GM12878 (cell line): ENCODE data around the gene ZFPM1. TPM values are rescaled to one million over a fixed set of nuclear protein-coding genes. Genes with fewer than 3 reads are reported as not detected.

Experiments
- ATAC-seq: fragments of 200-7000 bp; cut with Tn5 transposase; 3 replicates; pipeline ENCODE4 v1.9.1; 2020; ENCODE audit warnings: mild to moderate bottlenecking, moderate library complexity
- BruUV-seq: library from RNA; stranded (reverse); fragments of 400-500 nt; replicated peaks from 2 replicates; lab custom pipeline; 2021; lab: Mats Ljungman, UMichigan
- CTCF ChIA-PET: fragments of 300-600 bp; sonication (Branson Sonifier 250); formaldehyde crosslinking; extraction: SDS; loops from one replicate; lab custom pipeline; 2021; ENCODE audit warnings: inconsistent platforms; lab: Yijun Ruan, JAX
- POLR2A ChIA-PET: fragments of 350-600 bp; formaldehyde crosslinking; extraction: SDS; loops from one replicate; lab custom pipeline; 2021; ENCODE audit warnings: inconsistent platforms; lab: Charles Lee
- RAD21 ChIA-PET: fragments of 300-600 bp; sonication (Branson Sonifier 250); formaldehyde crosslinking; loops from one replicate; lab custom pipeline; 2023; ENCODE audit warnings: antibody characterized with exemption; ENCODE audit not compliant: unreplicated experiment; lab: Charles Lee
- SMC1A ChIA-PET: fragments of 300-600 bp; sonication (Branson Sonifier 250); formaldehyde crosslinking; loops from one replicate; lab custom pipeline; 2023; ENCODE audit not compliant: unreplicated experiment, uncharacterized antibody; lab: Charles Lee
- DNase-seq: peaks from one replicate; pipeline ENCODE4 v3.0.0-alpha.2; 2011; ENCODE audit warnings: low read depth, low spot score
- FAIRE-seq: peaks from 3 replicates; lab custom pipeline; 2011; peaks lifted over from hg19 to GRCh38; lab: Jason Lieb, UNC
- H2AFZ ChIP-seq: 2 replicates; pipeline ENCODE4 v1.6.0; 2011; ENCODE audit warnings: low read depth, low read length, control low read depth; ENCODE audit not compliant: control insufficient read depth
- H3K27ac ChIP-seq: 2 replicates; pipeline ENCODE4 v1.5.1; 2011; ENCODE audit warnings: control low read depth; ENCODE audit not compliant: control insufficient read depth, insufficient read depth
- H3K27me3 ChIP-seq, 2 experiments: replicated peaks in 1 of 2; 2 replicates each; pipeline versions ENCODE4 v1.6.0 to v1.6.1; 2011; ENCODE audit warnings: low read length in 1 of 2; ENCODE audit not compliant: control insufficient read depth in 2 of 2, insufficient read depth in 2 of 2
- H3K36me3 ChIP-seq, 2 experiments: 2 replicates each; pipeline ENCODE4 v1.5.1; 2011; ENCODE audit warnings: low read length in 1 of 2; ENCODE audit not compliant: control insufficient read depth in 2 of 2, insufficient read depth in 2 of 2
- H3K4me1 ChIP-seq: 2 replicates; pipeline ENCODE4 v1.6.1; 2011; ENCODE audit warnings: mild to moderate bottlenecking, low read length, moderate library complexity, mixed read lengths; ENCODE audit not compliant: control insufficient read depth, insufficient read depth
- H3K4me2 ChIP-seq: 2 replicates; pipeline ENCODE4 v1.6.0; 2011; ENCODE audit warnings: control low read depth; ENCODE audit not compliant: control insufficient read depth, insufficient read depth
- H3K4me3 ChIP-seq: fragments of 200-600 bp; sonication (generic); 2 replicates; pipeline ENCODE4 v1.5.1; 2016
- H3K79me2 ChIP-seq: 2 replicates; pipeline ENCODE4 v1.6.0; 2011; ENCODE audit warnings: low read length; ENCODE audit not compliant: control insufficient read depth, insufficient read depth
- H3K9ac ChIP-seq: 2 replicates; pipeline ENCODE4 v1.8.0; 2011; ENCODE audit warnings: low read length, control low read depth, mixed read lengths; ENCODE audit not compliant: control insufficient read depth, insufficient read depth
- H3K9me3 ChIP-seq: replicated peaks from 3 replicates; pipeline ENCODE4 v1.5.1; 2011; ENCODE audit warnings: mild to moderate bottlenecking, low read length; ENCODE audit not compliant: control insufficient read depth, insufficient read depth
- H4K20me1 ChIP-seq: 2 replicates; pipeline ENCODE4 v1.6.0; 2011; ENCODE audit not compliant: control insufficient read depth, insufficient read depth
- ATF7 ChIP-seq: fragments of 450-650 bp; IDR thresholded peaks from 2 replicates; pipeline ENCODE4 v1.6.1; 2016; ENCODE audit warnings: low read depth, mild to moderate bottlenecking
- CBX3 ChIP-seq: fragments of 200-600 bp; sonication (generic); IDR thresholded peaks from 2 replicates; pipeline ENCODE4 v1.6.1; 2016; ENCODE audit warnings: low read depth, borderline replicate concordance
- FOXM1 ChIP-seq: IDR thresholded peaks from 2 replicates; pipeline ENCODE4 v1.6.1; 2012; ENCODE audit warnings: low read depth, mild to moderate bottlenecking, inconsistent platforms, low read length, moderate library complexity
- MYC ChIP-seq: IDR thresholded peaks from 2 replicates; pipeline ENCODE4 v1.6.1; 2011; ENCODE audit warnings: mild to moderate bottlenecking, low read length, moderate library complexity, inconsistent platforms; ENCODE audit not compliant: insufficient read depth, insufficient replicate concordance, insufficient read length, severe bottlenecking
- NR2C1 ChIP-seq: fragments of 450-650 bp; IDR thresholded peaks from 2 replicates; pipeline ENCODE4 v1.6.1; 2017; ENCODE audit warnings: antibody characterized with exemption, mild to moderate bottlenecking, moderate library complexity
- RAD21 ChIP-seq: IDR thresholded peaks from 2 replicates; pipeline ENCODE4 v1.6.1; 2011; ENCODE audit warnings: mild to moderate bottlenecking, low read depth, low read length, moderate library complexity; ENCODE audit not compliant: insufficient read depth
- RB1 ChIP-seq: fragments of 450-650 bp; formaldehyde crosslinking; IDR thresholded peaks from 2 replicates; pipeline ENCODE4 v1.6.1; 2017; ENCODE audit warnings: mild to moderate bottlenecking, borderline replicate concordance
- ZBTB11 ChIP-seq: fragments of 450-650 bp; formaldehyde crosslinking; IDR thresholded peaks from 2 replicates; pipeline ENCODE4 v1.5.0; 2022; ENCODE audit warnings: mild to moderate bottlenecking, missing genetic modification characterization
- WGBS: methylation state at CpG from one replicate; pipeline ENCODE4 v1.1.6; 2016; ENCODE audit warnings: low lambda C conversion rate; ENCODE audit not compliant: insufficient replicate concordance, insufficient coverage; ENCODE audit errors: missing lambda C conversion rate; 5-methylcytosine and 5-hydroxymethylcytosine counted together
- in situ Hi-C: fragments of 300-500 bp; cut with MboI; formaldehyde crosslinking; loops from 9 replicates; pipeline ENCODE4 v1.14.3; 2018; ENCODE audit warnings: mixed read lengths
- intact Hi-C: fragments of 100-400 bp; cut with micrococcal nuclease; formaldehyde crosslinking; loops from one replicate; pipeline ENCODE4 v1.14.2; 2022; ENCODE audit not compliant: unreplicated experiment
- polyA plus RNA-seq, 11 experiments: library from polyadenylated mRNA; depleted of rRNA in 4 of 11; unstranded in 6 of 11; stranded (reverse) in 5 of 11; fragments of >200 nt; fragmentation: Nextera tagmentation in 4 of 11; fragmentation: Illumina TruSeq in 1 of 11; extraction: Ambion mirVana in 4 of 11; extraction: Trizol in 1 of 11; gene quantifications; 1 replicate in 1 of 11; 2 replicates in 10 of 11; pipeline versions ENCODE4 v1.2.1 to v1.2.3, GENCODE V29; 2011 to 2016; ENCODE audit warnings: inconsistent platforms in 2 of 11, missing spikeins in 2 of 11, low read depth in 1 of 11
- total RNA-seq, 4 experiments: library from RNA; depleted of rRNA in 3 of 4; stranded (reverse); fragments of >200 nt in 3 of 4; fragmentation: Illumina TruSeq in 1 of 4; extraction: Trizol in 1 of 4; gene quantifications; 2 replicates each; pipeline versions ENCODE4 v1.2.1 to v1.2.3, GENCODE V29; 2013 to 2021
- TF ChIP-seq, protein P1 (sequence below): fragments of 450-650 bp; IDR thresholded peaks from 2 replicates; pipeline ENCODE4 v1.6.1; 2018; ENCODE audit warnings: mild to moderate bottlenecking, low read depth, moderate library complexity; ENCODE audit not compliant: partially characterized antibody
- TF ChIP-seq, protein P2 (sequence below): fragments of 450-650 bp; IDR thresholded peaks from 2 replicates; pipeline ENCODE4 v1.6.1; 2016; ENCODE audit warnings: mild to moderate bottlenecking
- TF ChIP-seq, protein P3 (sequence below): IDR thresholded peaks from 2 replicates; pipeline ENCODE4 v1.6.1; 2012; ENCODE audit warnings: improper control_type of control experiment, low read depth, low read length; ENCODE audit not compliant: insufficient replicate concordance

ZFPM1 gene
- total and polyA plus RNA-seq, 10 of the 15 experiments (the other 5 are each of a cell fraction or from before 2014, with no cell fraction given) = 0.02 to 5.1 (median 0.30) TPM

DNA sequence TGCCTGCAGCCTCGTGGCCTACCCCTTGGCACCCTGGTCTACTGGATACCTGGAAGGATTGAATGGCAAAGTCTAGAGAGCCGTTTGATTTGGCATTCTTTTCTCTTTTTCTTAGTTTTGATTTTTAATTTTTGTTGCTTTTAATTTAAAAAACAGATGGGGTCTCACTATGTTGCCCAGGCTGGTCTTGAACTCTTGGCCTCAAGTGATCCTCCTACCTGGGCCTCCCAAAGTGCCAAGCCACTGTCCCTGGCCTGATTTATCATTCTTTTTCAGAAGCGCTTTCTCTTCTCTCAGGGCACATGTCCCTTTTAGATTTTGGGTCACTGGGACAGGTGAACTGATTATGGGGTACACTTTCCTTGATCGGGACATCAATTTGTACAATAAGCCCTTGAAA, 128.0 kb downstream of the ZFPM1 start:
- ATAC-seq (no peak), FAIRE-seq (no peak), DNase-seq (no peak)
- WGBS = 85% methylated on average over 4 of the region's 4 CpGs
- CTCF ChIA-PET = no interaction called here
- Histone ChIP-seq H4K20me1 (no peaks in the 10 kb centered on the region), H3K4me2 (no peak overlapping the region), H3K9ac (no peak overlapping the region), H3K27me3 (no peaks in the 10 kb centered on the region), H3K27ac (no peak overlapping the region), H3K4me3 (no peak overlapping the region), H2AFZ (no peak overlapping the region), H3K79me2 (peaks cover 29% of the 10 kb centered on the region), H3K9me3 (no peaks in the 10 kb centered on the region), H3K4me1 (no peaks in the 10 kb centered on the region; the same call in 1 of the 2 replicates), H3K36me3 (peaks cover 17 to 27% of the 10 kb centered on the region in 2 experiments)
- SMC1A ChIA-PET = no interaction called here
- POLR2A ChIA-PET = no interaction called here
- in situ Hi-C loops = no loop called here
- BruUV-seq = no TSS peak
- RAD21 ChIA-PET = no interaction called here
- intact Hi-C loops = no loop called here
- TF ChIP-seq, protein P1, sequence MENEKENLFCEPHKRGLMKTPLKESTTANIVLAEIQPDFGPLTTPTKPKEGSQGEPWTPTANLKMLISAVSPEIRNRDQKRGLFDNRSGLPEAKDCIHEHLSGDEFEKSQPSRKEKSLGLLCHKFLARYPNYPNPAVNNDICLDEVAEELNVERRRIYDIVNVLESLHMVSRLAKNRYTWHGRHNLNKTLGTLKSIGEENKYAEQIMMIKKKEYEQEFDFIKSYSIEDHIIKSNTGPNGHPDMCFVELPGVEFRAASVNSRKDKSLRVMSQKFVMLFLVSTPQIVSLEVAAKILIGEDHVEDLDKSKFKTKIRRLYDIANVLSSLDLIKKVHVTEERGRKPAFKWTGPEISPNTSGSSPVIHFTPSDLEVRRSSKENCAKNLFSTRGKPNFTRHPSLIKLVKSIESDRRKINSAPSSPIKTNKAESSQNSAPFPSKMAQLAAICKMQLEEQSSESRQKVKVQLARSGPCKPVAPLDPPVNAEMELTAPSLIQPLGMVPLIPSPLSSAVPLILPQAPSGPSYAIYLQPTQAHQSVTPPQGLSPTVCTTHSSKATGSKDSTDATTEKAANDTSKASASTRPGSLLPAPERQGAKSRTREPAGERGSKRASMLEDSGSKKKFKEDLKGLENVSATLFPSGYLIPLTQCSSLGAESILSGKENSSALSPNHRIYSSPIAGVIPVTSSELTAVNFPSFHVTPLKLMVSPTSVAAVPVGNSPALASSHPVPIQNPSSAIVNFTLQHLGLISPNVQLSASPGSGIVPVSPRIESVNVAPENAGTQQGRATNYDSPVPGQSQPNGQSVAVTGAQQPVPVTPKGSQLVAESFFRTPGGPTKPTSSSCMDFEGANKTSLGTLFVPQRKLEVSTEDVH = no peak
- no peak for TF ChIP-seq ATF7
- TF ChIP-seq RB1 = no peak
- TF ChIP-seq, protein P2, sequence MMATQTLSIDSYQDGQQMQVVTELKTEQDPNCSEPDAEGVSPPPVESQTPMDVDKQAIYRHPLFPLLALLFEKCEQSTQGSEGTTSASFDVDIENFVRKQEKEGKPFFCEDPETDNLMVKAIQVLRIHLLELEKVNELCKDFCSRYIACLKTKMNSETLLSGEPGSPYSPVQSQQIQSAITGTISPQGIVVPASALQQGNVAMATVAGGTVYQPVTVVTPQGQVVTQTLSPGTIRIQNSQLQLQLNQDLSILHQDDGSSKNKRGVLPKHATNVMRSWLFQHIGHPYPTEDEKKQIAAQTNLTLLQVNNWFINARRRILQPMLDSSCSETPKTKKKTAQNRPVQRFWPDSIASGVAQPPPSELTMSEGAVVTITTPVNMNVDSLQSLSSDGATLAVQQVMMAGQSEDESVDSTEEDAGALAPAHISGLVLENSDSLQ = no peak
- TF ChIP-seq MYC = no peak
- TF ChIP-seq FOXM1 = no peak
- no peak for TF ChIP-seq NR2C1
- TF ChIP-seq, protein P3, sequence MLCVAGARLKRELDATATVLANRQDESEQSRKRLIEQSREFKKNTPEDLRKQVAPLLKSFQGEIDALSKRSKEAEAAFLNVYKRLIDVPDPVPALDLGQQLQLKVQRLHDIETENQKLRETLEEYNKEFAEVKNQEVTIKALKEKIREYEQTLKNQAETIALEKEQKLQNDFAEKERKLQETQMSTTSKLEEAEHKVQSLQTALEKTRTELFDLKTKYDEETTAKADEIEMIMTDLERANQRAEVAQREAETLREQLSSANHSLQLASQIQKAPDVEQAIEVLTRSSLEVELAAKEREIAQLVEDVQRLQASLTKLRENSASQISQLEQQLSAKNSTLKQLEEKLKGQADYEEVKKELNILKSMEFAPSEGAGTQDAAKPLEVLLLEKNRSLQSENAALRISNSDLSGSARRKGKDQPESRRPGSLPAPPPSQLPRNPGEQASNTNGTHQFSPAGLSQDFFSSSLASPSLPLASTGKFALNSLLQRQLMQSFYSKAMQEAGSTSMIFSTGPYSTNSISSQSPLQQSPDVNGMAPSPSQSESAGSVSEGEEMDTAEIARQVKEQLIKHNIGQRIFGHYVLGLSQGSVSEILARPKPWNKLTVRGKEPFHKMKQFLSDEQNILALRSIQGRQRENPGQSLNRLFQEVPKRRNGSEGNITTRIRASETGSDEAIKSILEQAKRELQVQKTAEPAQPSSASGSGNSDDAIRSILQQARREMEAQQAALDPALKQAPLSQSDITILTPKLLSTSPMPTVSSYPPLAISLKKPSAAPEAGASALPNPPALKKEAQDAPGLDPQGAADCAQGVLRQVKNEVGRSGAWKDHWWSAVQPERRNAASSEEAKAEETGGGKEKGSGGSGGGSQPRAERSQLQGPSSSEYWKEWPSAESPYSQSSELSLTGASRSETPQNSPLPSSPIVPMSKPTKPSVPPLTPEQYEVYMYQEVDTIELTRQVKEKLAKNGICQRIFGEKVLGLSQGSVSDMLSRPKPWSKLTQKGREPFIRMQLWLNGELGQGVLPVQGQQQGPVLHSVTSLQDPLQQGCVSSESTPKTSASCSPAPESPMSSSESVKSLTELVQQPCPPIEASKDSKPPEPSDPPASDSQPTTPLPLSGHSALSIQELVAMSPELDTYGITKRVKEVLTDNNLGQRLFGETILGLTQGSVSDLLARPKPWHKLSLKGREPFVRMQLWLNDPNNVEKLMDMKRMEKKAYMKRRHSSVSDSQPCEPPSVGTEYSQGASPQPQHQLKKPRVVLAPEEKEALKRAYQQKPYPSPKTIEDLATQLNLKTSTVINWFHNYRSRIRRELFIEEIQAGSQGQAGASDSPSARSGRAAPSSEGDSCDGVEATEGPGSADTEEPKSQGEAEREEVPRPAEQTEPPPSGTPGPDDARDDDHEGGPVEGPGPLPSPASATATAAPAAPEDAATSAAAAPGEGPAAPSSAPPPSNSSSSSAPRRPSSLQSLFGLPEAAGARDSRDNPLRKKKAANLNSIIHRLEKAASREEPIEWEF = no peak
- TF ChIP-seq RAD21 = no peak
- TF ChIP-seq CBX3 = no peak
- TF ChIP-seq ZBTB11 = no peak
